Lung microvascular endothelial cell (primary cell): ENCODE data around the gene TRPT1. TPM values are rescaled to one million over a fixed set of nuclear protein-coding genes. Genes with fewer than 3 reads are reported as not detected.

ENCODE experiments used
- DNase-seq, 2 donors: peaks; one replicate each; pipeline versions ENCODE4 v3.0.0 to v3.0.0-alpha.2; 2010; ENCODE audit warnings: low read depth in 2 of 2
- total RNA-seq: library from RNA; depleted of rRNA; stranded (reverse); fragments of >200 nt; gene quantifications from 2 replicates; pipeline ENCODE4 v1.2.1, GENCODE V29; 2014

Gene TRPT1
- total RNA-seq, 1 donor from 2014 or later: 33.1 TPM

DNA sequence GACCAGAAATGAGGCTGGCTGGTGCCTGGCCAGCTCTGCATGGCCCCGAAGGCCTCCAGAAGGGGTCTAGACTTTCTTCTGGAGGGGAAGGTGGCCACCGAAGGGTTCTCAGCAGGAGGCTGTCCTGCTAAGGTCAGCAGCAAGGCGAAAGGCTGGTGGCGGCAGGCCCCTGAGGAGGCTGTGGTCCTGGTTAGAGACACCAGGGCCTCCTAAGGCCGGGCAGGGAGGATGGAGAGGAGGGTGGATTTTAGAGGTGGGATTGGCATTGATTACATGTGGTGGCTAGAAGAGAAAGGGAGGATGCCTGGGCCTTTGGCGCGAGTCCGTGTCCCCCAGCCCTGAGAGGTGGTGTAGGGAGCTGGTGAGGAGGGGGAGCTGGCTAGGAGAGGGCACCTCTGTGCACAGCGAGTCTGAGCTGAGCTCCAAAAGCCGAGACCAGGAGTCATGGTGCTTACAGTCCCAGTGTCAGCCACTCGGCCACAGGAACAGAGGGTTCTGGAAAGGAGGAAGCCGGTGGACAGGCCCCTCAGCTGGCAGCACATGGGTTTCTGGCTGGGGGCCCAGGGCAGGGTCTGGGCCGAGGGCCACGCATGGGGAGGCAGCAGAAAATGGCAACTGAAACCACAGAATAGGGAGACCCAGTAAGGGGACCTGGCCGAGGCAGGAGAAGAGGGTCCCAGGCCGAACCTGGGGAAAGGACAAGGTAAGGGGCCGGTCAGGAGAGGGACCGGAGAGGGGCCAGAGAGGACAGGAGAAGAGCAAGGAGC, 17.0 kb downstream of the TRPT1 start:
- DNase-seq: no peak

GRCh38 chr11:64208086-64208795, 17.7 kb downstream of the TRPT1 start:
- DNase-seq: no peak

- peak; percentile 76 to 84 for DNase-seq
Measured at GRCh38 chr11:64207256-64208085, 18.5 kb downstream of the TRPT1 start.

GRCh38 chr11:64206457-64207255, 19.3 kb downstream of the TRPT1 start, which contains the start of gene FERMT3:
TSS of gene FERMT3 (plus strand) at chr11:64206721. CDS start at chr11:64207365, 644 bp downstream.
- peak in 1 of 2 donors; percentile 38 for DNase-seq

- peak; percentile 87 to 95 for DNase-seq
Measured at GRCh38 chr11:64204464-64204989, 21.5 kb downstream of the TRPT1 start.

DNA sequence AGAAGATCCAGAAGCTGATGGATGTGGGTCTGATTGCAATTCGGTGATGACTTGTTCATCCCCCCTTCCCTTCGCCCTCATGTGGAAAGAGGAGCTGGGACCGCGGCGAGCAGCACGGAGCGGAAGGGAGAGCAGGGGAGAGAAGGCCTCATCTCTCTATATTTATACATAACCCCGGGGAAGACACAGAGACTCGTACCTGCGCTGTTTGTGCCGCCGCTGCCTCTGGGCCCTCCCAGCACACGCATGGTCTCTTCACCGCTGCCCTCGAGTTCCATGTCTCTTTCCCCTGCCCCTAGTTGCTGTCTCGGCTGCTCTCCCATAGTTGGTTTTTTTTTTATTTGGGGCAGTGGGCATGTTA, 21.9 kb downstream of the TRPT1 start:
- DNase-seq: no peak

DNA sequence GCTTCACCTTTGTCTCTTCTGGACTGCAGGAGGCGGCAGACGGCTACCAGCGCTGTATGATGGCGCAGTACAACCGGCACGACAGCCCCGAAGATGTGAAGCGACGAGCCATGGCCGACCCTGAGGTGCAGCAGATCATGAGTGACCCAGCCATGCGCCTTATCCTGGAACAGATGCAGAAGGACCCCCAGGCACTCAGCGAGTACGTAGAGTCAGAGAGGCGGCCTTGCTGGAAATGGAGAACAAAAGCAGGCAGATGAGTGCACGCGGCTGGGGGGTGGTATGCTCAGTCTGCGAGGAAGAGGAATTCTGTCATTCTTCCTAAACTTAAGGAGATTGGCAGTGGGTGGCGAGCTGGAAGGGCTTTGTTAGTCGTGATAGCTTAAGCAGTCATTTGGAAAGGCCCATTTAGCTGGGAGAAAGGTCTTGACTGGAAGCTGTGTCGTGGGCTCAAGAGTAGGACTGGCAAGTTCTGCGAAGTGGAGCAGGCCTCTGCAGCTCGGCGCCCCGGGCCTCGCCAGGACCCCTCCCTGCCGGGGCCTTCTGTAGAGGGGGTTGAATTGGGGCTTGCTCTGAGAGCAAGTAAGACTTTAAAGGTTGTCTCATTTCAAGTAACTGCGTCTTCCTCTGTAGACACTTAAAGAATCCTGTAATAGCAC, 22.4 kb downstream of the TRPT1 start:
- DNase-seq: no peak

- no peak for DNase-seq
Measured at GRCh38 chr11:64202992-64203391, 23.0 kb downstream of the TRPT1 start.

- DNase-seq: no peak
Measured at GRCh38 chr11:64201543-64201942, 24.4 kb downstream of the TRPT1 start.

DNA sequence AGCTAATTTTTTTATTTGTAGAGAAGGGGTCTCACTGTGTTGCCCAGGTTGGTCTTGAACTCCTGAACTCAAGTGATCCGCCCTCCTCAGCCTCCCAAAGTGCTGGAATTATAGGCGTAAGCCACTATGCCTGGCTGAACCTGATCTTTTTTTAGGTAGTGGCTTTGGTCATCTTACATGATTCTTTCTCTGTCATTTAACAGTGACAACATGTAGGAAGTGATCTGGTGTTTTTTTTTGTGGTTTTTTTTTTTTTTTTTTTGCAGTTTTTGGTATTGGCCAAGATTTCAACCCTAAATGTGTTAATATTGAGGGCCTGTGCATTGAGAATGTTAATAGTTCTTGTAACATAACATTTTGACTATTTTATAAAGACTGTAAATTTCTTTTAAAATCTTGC, 27.5 kb downstream of the TRPT1 start:
- DNase-seq: no peak

DNA sequence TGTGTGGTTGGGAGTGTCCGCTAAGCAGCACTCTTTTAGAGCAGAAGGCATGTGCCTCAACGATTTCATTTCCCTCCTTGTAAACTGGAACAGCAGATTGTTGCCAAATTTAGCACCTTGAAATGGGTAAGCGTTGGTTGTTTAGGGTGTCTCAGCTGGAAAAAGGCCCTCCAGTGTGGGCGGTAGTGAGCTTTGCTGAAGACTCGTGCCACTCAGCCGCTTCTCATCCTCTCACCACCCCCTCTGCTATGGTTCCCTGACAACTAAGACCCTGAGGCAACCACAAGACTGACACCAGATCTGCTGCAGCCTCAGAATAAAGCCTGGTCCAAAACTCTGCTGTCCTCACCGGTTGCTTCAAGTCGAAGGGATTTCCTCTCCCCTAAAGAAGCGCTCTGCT, 29.4 kb downstream of the TRPT1 start:
- DNase-seq: no peak

- DNase-seq: no peak
Measured at GRCh38 chr11:64192434-64192833, 33.6 kb downstream of the TRPT1 start.

DNA sequence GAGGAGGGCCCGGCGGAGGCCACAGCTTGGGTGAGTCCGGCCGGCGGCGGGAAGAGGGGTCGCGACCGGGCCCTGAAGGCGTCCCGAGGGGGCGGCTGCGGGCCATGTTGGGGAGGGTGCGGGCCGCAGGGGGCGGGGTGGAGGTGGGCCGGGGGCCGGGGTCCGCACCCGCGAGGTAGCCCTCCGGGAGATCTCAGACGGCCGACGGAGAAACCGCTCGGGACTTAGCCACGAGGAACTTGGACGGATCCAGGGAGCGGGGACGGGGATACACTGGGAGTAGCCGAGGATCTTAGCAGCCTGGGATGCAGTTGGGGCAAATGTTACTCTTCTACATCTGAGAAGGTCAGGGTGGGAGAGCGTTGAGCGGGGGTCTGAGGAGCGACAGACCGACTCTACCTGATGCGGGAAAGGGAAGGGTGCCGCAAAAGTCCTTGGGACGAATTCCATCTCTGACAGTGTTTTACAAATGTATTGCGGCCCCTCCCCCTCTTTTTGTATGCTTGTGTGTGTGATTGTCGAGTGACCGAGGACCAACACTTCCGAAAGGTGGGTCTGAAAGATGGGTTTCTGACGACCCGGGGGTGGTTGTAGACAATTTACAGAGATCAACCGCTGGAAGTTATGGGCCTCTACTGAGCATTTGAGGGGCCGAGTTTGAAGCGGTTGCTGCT, 39.4 kb downstream of the TRPT1 start:
- DNase-seq: peak; percentile 23 to 34

- DNase-seq: peak; percentile 100
Measured at GRCh38 chr11:64185693-64186491, 40.1 kb downstream of the TRPT1 start, which contains the start of gene STIP1. TSS of gene STIP1 (plus strand) at chr11:64186171. CDS start at chr11:64186262, 91 bp downstream.

DNA sequence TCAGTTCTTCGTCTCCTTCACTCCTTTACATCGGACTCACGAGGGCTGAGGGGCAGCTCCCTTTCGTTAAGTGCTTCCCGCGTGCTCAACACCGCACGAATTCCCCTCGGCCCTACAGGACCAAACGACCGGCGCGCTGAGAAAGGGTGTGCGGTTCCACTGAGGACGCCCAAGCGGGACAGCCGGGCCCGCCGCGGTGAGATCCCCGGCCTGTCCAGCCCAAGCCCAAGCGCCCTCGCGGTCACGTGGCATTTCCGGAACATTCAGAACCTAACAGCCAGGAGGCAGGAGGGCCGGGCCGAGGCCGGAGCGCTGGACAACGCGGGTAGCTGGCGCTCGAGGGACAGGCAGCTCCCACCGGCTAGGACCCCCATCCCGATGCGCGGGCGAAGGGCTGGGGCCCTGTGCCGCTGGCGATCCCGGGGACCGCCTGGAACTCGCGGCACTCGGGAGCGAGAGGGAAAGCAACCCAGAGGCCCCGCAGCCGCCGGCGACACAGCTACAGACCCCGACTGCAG, 40.8 kb downstream of the TRPT1 start:
- peak; percentile 91 to 93 for DNase-seq

GRCh38 chr11:64183890-64184289, 42.1 kb downstream of the TRPT1 start:
- DNase-seq: no peak

GRCh38 chr11:64181506-64182411, 44.2 kb downstream of the TRPT1 start:
- DNase-seq: peak; percentile 92 to 96

GRCh38 chr11:64180891-64181290, 45.1 kb downstream of the TRPT1 start:
- no peak for DNase-seq
